Progenitor cell of endocrine pancreas (in vitro differentiated cells): Measurements from ENCODE around the gene PALMD. TPM values are rescaled to one million over a fixed set of nuclear protein-coding genes. Genes with fewer than 3 reads are reported as not detected.

ENCODE experiments used
- DNase-seq: peaks from one replicate; pipeline ENCODE4 v3.0.0; 2021; ENCODE audit warnings: low spot score; ENCODE audit not compliant: unreplicated experiment
- H3K27ac Mint-ChIP-seq: 2 replicates; pipeline ENCODE4 v1.8.0; 2021; ENCODE audit warnings: mild to moderate bottlenecking, moderate library complexity, mixed read lengths
- H3K27me3 Mint-ChIP-seq: 2 replicates; pipeline ENCODE4 v1.8.0; 2021; ENCODE audit warnings: mixed read lengths
- H3K36me3 Mint-ChIP-seq: 2 replicates; pipeline ENCODE4 v1.8.0; 2022; ENCODE audit warnings: mixed read lengths; ENCODE audit not compliant: insufficient read depth
- H3K4me1 Mint-ChIP-seq: 2 replicates; pipeline ENCODE4 v1.8.0; 2021; ENCODE audit warnings: low read depth, mixed read lengths
- H3K4me3 Mint-ChIP-seq: 2 replicates; pipeline ENCODE4 v1.8.0; 2021; ENCODE audit warnings: low read depth, mild to moderate bottlenecking, moderate library complexity, mixed read lengths
- H3K9me3 Mint-ChIP-seq: 2 replicates; pipeline ENCODE4 v1.8.0; 2021; ENCODE audit warnings: low read depth, mixed read lengths
- CTCF ChIP-seq: fragments of 200-600 bp; sonication (generic); IDR thresholded peaks from one replicate; pipeline ENCODE4 v1.5.0; 2021; ENCODE audit warnings: antibody characterized with exemption, mild to moderate bottlenecking; ENCODE audit not compliant: unreplicated experiment
- total RNA-seq: library from RNA; stranded (reverse); gene quantifications from 2 replicates; pipeline ENCODE4 v1.2.1, GENCODE V29; 2021

The PALMD gene
- total RNA-seq, 1 donor from 2014 or later: 4.5 TPM

- H3K4me3 Mint-ChIP-seq: no peak overlapping the region
- no peaks in the 10 kb centered on the region for H3K9me3 Mint-ChIP-seq
- DNase-seq: no peak
- no peak overlapping the region for H3K27ac Mint-ChIP-seq
- no peaks in the 10 kb centered on the region for H3K27me3 Mint-ChIP-seq
- H3K36me3 Mint-ChIP-seq: no peaks in the 10 kb centered on the region
- no peak for TF ChIP-seq CTCF
- H3K4me1 Mint-ChIP-seq: peaks cover 10% of the 10 kb centered on the region
Observed at GRCh38 chr1:99735852-99736251, 89.9 kb downstream of the PALMD start.

GRCh38 chr1:99737016-99737415, 91.1 kb downstream of the PALMD start:
- DNase-seq: no peak
- H3K27ac Mint-ChIP-seq: no peak overlapping the region
- H3K4me1 Mint-ChIP-seq: peaks cover 10% of the 10 kb centered on the region
- H3K4me3 Mint-ChIP-seq: no peak overlapping the region
- H3K27me3 Mint-ChIP-seq: no peaks in the 10 kb centered on the region
- no peaks in the 10 kb centered on the region for H3K9me3 Mint-ChIP-seq
- peak; percentile 53 for TF ChIP-seq CTCF
- no peaks in the 10 kb centered on the region for H3K36me3 Mint-ChIP-seq

- H3K9me3 Mint-ChIP-seq: no peaks in the 10 kb centered on the region
- H3K4me3 Mint-ChIP-seq: no peak overlapping the region
- no peak for DNase-seq
- no peaks in the 10 kb centered on the region for H3K36me3 Mint-ChIP-seq
- H3K4me1 Mint-ChIP-seq: peaks cover 10% of the 10 kb centered on the region
- H3K27me3 Mint-ChIP-seq: no peaks in the 10 kb centered on the region
- no peak for TF ChIP-seq CTCF
- no peak overlapping the region for H3K27ac Mint-ChIP-seq
Observed at GRCh38 chr1:99738858-99739465, 93.0 kb downstream of the PALMD start.

- TF ChIP-seq CTCF: no peak
- H3K9me3 Mint-ChIP-seq: no peaks in the 10 kb centered on the region
- no peaks in the 10 kb centered on the region for H3K27me3 Mint-ChIP-seq
- peaks cover 1% of the 10 kb centered on the region for H3K36me3 Mint-ChIP-seq
- no peak for DNase-seq
- no peak overlapping the region for H3K27ac Mint-ChIP-seq
- H3K4me1 Mint-ChIP-seq: peaks cover 10% of the 10 kb centered on the region
- no peak overlapping the region for H3K4me3 Mint-ChIP-seq
Observed at GRCh38 chr1:99740141-99740540, 94.2 kb downstream of the PALMD start.

Other genes with a start within 250 kb of the PALMD start
- gene FRRS1, start 120.5 kb downstream of the PALMD start, total RNA-seq: 7.6 and 8.6 TPM in 2 replicates
- 26.6 and 29.4 TPM in 2 replicates for gene AGL, start 204.2 kb downstream of the PALMD start, total RNA-seq